ENCODE results near the gene CHMP6. TPM values are rescaled to one million over a fixed set of nuclear protein-coding genes. Genes with fewer than 3 reads are reported as not detected.

CHMP6 gene
- total RNA-seq, 3 donors from 2014 or later (not counting 1 experiment from before 2014, with no cell fraction given): 26.8 to 33.3 (median 33.0) TPM

- DNase-seq: no peak
- Mint-ChIP-seq H3K4me1 (peaks cover 4 to 11% of the 10 kb centered on the region in 2 donors), H3K36me3 (no peaks in the 10 kb centered on the region), H3K9me3 (no peaks in the 10 kb centered on the region), H3K27ac (no peak overlapping the region), H3K27me3 (ENCODE audit: low read depth in 2 of 2) (peaks cover 0 to 5% of the 10 kb centered on the region in 2 donors), H3K4me3 (no peak overlapping the region)
- ATAC-seq: no peak
- intact Hi-C loops (cut with micrococcal nuclease): loop anchor here (2.0 kb wide), 1 partner anchor 113 kb away; no protein-coding TSS in a partner anchor
- no peak overlapping the region for H3K27ac ChIP-seq (ENCODE audit: low read length)
- no peaks in the 10 kb centered on the region for H3K36me3 ChIP-seq (ENCODE audit: control insufficient read depth, insufficient read depth, low read length)
- H3K4me3 ChIP-seq (ENCODE audit: low read length): no peak overlapping the region
- peaks cover 35% of the 10 kb centered on the region for H3K4me1 ChIP-seq (ENCODE audit: control insufficient read depth, insufficient read depth, low read length)
- no peaks in the 10 kb centered on the region for H3K27me3 ChIP-seq (ENCODE audit: control insufficient read depth, insufficient read depth, low read length)
- no peaks in the 10 kb centered on the region for H3K9me3 ChIP-seq (ENCODE audit: control insufficient read depth, insufficient read depth, low read length)
- 82% methylated on average over 16 of the region's 16 CpGs for WGBS (ENCODE audit: insufficient coverage)
- TF ChIP-seq, protein P1, sequence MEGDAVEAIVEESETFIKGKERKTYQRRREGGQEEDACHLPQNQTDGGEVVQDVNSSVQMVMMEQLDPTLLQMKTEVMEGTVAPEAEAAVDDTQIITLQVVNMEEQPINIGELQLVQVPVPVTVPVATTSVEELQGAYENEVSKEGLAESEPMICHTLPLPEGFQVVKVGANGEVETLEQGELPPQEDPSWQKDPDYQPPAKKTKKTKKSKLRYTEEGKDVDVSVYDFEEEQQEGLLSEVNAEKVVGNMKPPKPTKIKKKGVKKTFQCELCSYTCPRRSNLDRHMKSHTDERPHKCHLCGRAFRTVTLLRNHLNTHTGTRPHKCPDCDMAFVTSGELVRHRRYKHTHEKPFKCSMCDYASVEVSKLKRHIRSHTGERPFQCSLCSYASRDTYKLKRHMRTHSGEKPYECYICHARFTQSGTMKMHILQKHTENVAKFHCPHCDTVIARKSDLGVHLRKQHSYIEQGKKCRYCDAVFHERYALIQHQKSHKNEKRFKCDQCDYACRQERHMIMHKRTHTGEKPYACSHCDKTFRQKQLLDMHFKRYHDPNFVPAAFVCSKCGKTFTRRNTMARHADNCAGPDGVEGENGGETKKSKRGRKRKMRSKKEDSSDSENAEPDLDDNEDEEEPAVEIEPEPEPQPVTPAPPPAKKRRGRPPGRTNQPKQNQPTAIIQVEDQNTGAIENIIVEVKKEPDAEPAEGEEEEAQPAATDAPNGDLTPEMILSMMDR (IDR thresholded peaks at IDR 0.05): no peak
These were observed 3.6 kb upstream of the CHMP6 start for GRCh38 chr17:80987941-80988461.

- Histone ChIP-seq H3K36me3 (ENCODE audit: control insufficient read depth, insufficient read depth, low read length) (no peaks in the 10 kb centered on the region), H3K27ac (ENCODE audit: low read length) (no peak overlapping the region), H3K27me3 (ENCODE audit: control insufficient read depth, insufficient read depth, low read length) (no peaks in the 10 kb centered on the region), H3K4me3 (ENCODE audit: low read length) (no peak overlapping the region), H3K9me3 (ENCODE audit: control insufficient read depth, insufficient read depth, low read length) (no peaks in the 10 kb centered on the region), H3K4me1 (ENCODE audit: control insufficient read depth, insufficient read depth, low read length) (peaks cover 47% of the 10 kb centered on the region)
- H3K27ac Mint-ChIP-seq: no peak overlapping the region
- peaks cover 0 to 5% of the 10 kb centered on the region in 2 donors for H3K27me3 Mint-ChIP-seq (ENCODE audit: low read depth in 2 of 2)
- peaks cover 5 to 18% of the 10 kb centered on the region in 2 donors for H3K4me1 Mint-ChIP-seq
- no peak for ATAC-seq
- 85% methylated on average over 11 of the region's 11 CpGs for WGBS (ENCODE audit: insufficient coverage)
- no peaks in the 10 kb centered on the region for H3K36me3 Mint-ChIP-seq
- no peak overlapping the region for H3K4me3 Mint-ChIP-seq
- H3K9me3 Mint-ChIP-seq: no peaks in the 10 kb centered on the region
- TF ChIP-seq, protein P1 (IDR thresholded peaks at IDR 0.05): no peak
- DNase-seq: no peak
- intact Hi-C loops (cut with micrococcal nuclease): loop anchor here (2.0 kb wide), 1 partner anchor 111 kb away; no protein-coding TSS in a partner anchor
These were observed 2.1 kb upstream of the CHMP6 start for GRCh38 chr17:80989586-80989913.

DNA sequence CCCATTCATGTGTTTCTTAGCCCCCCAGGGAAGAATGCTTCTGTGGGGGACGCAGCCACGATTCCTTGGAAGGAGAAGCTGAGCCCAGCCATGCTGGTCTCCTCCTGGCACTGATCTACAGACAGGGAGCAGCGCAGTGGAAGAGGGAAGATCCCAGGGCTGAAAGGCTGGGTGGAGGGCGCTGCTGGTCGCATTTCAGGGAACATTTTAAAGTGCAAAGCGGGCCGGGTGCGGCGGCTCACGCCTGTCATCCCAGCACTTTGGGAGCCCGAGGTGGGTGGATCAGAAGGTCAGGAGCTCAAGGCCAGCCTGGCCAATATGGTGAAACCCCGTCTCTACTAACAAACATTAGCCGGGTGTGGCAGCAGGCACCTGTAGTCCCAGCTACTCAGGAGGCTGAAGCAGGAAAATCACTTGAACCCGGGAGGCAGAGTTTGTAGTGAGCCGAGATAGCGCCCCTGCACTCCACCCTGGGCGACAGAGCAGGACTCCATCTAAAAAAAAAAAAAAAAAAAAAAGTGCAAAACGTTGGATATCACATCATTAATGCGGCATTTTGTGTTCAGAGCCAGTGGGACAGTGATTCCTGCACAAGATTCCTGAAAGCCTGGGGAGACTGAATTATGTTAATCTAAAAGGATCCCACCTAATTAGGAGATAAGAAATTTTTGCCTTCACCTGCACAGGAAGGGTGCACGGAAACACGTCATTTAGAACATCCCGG lies 558 bp upstream of the CHMP6 start:
- Histone ChIP-seq H3K27me3 (ENCODE audit: control insufficient read depth, insufficient read depth, low read length) (no peaks in the 10 kb centered on the region), H3K9me3 (ENCODE audit: control insufficient read depth, insufficient read depth, low read length) (no peaks in the 10 kb centered on the region), H3K4me1 (ENCODE audit: control insufficient read depth, insufficient read depth, low read length) (peaks cover 47% of the 10 kb centered on the region), H3K36me3 (ENCODE audit: control insufficient read depth, insufficient read depth, low read length) (peaks cover 12% of the 10 kb centered on the region), H3K27ac (ENCODE audit: low read length) (no peak overlapping the region), H3K4me3 (ENCODE audit: low read length) (peak overlapping the region; percentile 73)
- Mint-ChIP-seq H3K36me3 (no peaks in the 10 kb centered on the region), H3K9me3 (no peaks in the 10 kb centered on the region), H3K4me1 (peaks cover 5 to 18% of the 10 kb centered on the region in 2 donors), H3K27ac (peak overlapping the region; percentile 41 to 87), H3K4me3 (peak overlapping the region; percentile 82), H3K27me3 (ENCODE audit: low read depth in 2 of 2) (peaks cover 0 to 5% of the 10 kb centered on the region in 2 donors)
- intact Hi-C loops (cut with micrococcal nuclease): no loop called here
- 57% methylated on average over 20 of the region's 22 CpGs for WGBS (ENCODE audit: insufficient coverage)
- DNase-seq (peak in 1 of 2 donors; percentile 9), ATAC-seq (peak in 2 of 3 donors; percentile 2 to 37)
- TF ChIP-seq, protein P1 (IDR thresholded peaks at IDR 0.05): no peak
